ENCODE measurements around the gene RALA. TPM values are rescaled to one million over a fixed set of nuclear protein-coding genes. Genes with fewer than 3 reads are reported as not detected.

The RALA gene
- total and polyA plus RNA-seq, 2 of the 13 experiments (the other 11 are each of a cell fraction or from before 2014, with no cell fraction given) = 11.8 to 19.5 TPM

DNA sequence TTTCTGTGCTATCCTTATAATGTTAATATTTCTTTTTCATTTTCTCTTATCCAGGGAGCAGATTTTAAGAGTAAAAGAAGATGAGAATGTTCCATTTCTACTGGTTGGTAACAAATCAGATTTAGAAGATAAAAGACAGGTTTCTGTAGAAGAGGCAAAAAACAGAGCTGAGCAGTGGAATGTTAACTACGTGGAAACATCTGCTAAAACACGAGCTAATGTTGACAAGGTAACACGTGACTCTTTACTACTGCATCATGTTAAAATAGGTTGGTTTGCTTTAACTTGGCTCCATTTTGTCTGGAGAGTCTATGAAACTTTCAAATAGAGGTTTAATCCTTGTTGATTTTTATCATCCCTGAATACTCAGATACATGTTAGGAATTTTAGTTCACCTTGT lies 73.3 kb downstream of the RALA start:
- H3K36me3 ChIP-seq (replicated peaks in 1 of 2; ENCODE audit: control insufficient read depth in 1 of 2, insufficient read depth in 2 of 2, low read length in 2 of 2) = peaks cover 6 to 60% of the 10 kb centered on the region in 2 experiments; a peak in 4 of 5 replicates
- ChIA-PET POLR2A (no interaction called here), CTCF (ENCODE audit: low intra/inter-chr PET ratio, low total read pairs) (no interaction called here)
- intact Hi-C loops (cut with micrococcal nuclease; ENCODE audit: unreplicated experiment) (no loop called here), in situ Hi-C loops (cut with HindIII; ENCODE audit: extremely low pct_ligation_motif_present, low pct_unique_long_range_greater_than_20kb) (no loop called here)
- no peaks in the 10 kb centered on the region for H3K4me1 ChIP-seq (ENCODE audit: insufficient read depth, low read length)
- no peak overlapping the region for H3K4me3 ChIP-seq (replicated peaks in 1 of 3; ENCODE audit: insufficient read depth in 1 of 3, low read depth in 2 of 3, low read length in 3 of 3)
- H3K4me2 ChIP-seq (ENCODE audit: low read depth, low read length) = no peak overlapping the region
- no peak overlapping the region for H3K9ac ChIP-seq (ENCODE audit: insufficient read depth, low read depth, low read length)
- H3K79me2 ChIP-seq (ENCODE audit: insufficient read depth, low read length) = no peaks in the 10 kb centered on the region
- no peak for FAIRE-seq
- H4K20me1 ChIP-seq (ENCODE audit: insufficient read depth, low read length) = no peaks in the 10 kb centered on the region
- H3K27ac ChIP-seq (ENCODE audit: extremely low read length, insufficient read depth, low read length) = no peak overlapping the region
- no peaks in the 10 kb centered on the region for H3K9me3 ChIP-seq (ENCODE audit: low read length)
- WGBS (ENCODE audit: low lambda C conversion rate) = 95% methylated on average over 3 of the region's 3 CpGs
- no peak for TF ChIP-seq ZEB1 (IDR thresholded peaks at IDR 0.05; ENCODE audit: insufficient replicate concordance, low read depth)
- TF ChIP-seq KDM5A (IDR thresholded peaks at IDR 0.05; ENCODE audit: borderline replicate concordance, low read length) = no peak
- no peak for TF ChIP-seq ZSCAN25 (CRISPR knock-in tag; IDR thresholded peaks at IDR 0.05)
- no peak for TF ChIP-seq ATF7 (IDR thresholded peaks at IDR 0.05)
- no peak for TF ChIP-seq ATF7 (CRISPR knock-in tag; IDR thresholded peaks at IDR 0.05)
- no peak for TF ChIP-seq ZNF75D (CRISPR knock-in tag; IDR thresholded peaks at IDR 0.05; ENCODE audit: borderline replicate concordance)
- TF ChIP-seq, protein P1, sequence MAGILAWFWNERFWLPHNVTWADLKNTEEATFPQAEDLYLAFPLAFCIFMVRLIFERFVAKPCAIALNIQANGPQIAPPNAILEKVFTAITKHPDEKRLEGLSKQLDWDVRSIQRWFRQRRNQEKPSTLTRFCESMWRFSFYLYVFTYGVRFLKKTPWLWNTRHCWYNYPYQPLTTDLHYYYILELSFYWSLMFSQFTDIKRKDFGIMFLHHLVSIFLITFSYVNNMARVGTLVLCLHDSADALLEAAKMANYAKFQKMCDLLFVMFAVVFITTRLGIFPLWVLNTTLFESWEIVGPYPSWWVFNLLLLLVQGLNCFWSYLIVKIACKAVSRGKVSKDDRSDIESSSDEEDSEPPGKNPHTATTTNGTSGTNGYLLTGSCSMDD (CRISPR knock-in tag; IDR thresholded peaks at IDR 0.05) = no peak
- TF ChIP-seq ZNF709 (CRISPR knock-in tag; IDR thresholded peaks at IDR 0.05) = no peak
- no peak for TF ChIP-seq CBX2 (IDR thresholded peaks at IDR 0.05; ENCODE audit: low read depth, low read length)
- TF ChIP-seq CBX2 (CRISPR knock-in tag; IDR thresholded peaks at IDR 0.05; ENCODE audit: low read depth) = no peak
- TF ChIP-seq RBM22 (optimal IDR thresholded peaks at IDR 0.05; ENCODE audit: low read length) = no peak
- no peak for TF ChIP-seq SIN3A (IDR thresholded peaks at IDR 0.05; ENCODE audit: borderline replicate concordance, low read depth, low read length)
- no peak for TF ChIP-seq LCORL (IDR thresholded peaks at IDR 0.05)
- no peak for TF ChIP-seq LCORL (CRISPR knock-in tag; IDR thresholded peaks at IDR 0.05)
- TF ChIP-seq MED13 (CRISPR knock-in tag; IDR thresholded peaks at IDR 0.05) = no peak
- TF ChIP-seq ZNF780A (CRISPR knock-in tag; IDR thresholded peaks at IDR 0.05) = no peak
- TF ChIP-seq ASH2L (IDR thresholded peaks at IDR 0.05; ENCODE audit: insufficient read length, low read depth, low read length) = no peak
- TF ChIP-seq ZNF543 (CRISPR knock-in tag; IDR thresholded peaks at IDR 0.05) = no peak
- TF ChIP-seq, protein P2, sequence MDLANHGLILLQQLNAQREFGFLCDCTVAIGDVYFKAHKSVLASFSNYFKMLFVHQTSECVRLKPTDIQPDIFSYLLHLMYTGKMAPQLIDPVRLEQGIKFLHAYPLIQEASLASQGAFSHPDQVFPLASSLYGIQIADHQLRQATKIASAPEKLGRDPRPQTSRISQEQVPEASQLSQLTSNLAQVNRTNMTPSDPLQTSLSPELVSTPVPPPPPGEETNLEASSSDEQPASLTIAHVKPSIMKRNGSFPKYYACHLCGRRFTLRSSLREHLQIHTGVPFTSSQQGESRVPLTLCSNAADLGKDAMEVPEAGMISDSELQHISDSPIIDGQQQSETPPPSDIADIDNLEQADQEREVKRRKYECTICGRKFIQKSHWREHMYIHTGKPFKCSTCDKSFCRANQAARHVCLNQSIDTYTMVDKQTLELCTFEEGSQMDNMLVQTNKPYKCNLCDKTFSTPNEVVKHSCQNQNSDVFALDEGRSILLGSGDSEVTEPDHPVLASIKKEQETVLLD (CRISPR knock-in tag; IDR thresholded peaks at IDR 0.05; ENCODE audit: low read depth) = no peak
- no peak for TF ChIP-seq SNRNP70 (IDR thresholded peaks at IDR 0.05; ENCODE audit: low read depth, low read length)
- TF ChIP-seq U2AF1 (optimal IDR thresholded peaks at IDR 0.05; ENCODE audit: low read depth, low read length) = no peak
- H2AFZ ChIP-seq (ENCODE audit: low read length) = no peak overlapping the region
- no peaks in the 10 kb centered on the region for H3K27me3 ChIP-seq (ENCODE audit: control insufficient read depth in 1 of 2, insufficient read depth in 2 of 2, low read length in 2 of 2)
- BruUV-seq (replicated peaks) = no TSS peak
- ATAC-seq = no peak
- DNase-seq (ENCODE audit: low spot score) = no peak
